HFF-Myc (cell line): Measurements from ENCODE around the gene SERPINB2.

Experiments used
- DNase-seq: peaks from one replicate; pipeline ENCODE4 v3.0.0-alpha.2; 2011; ENCODE audit warnings: low read depth; ENCODE audit errors: extremely low read depth
- H3K4me3 ChIP-seq: replicated peaks from 2 replicates; pipeline ENCODE4 v1.5.1; 2011; ENCODE audit warnings: low read depth, mild to moderate bottlenecking, control low read depth, low read length
- CTCF ChIP-seq: IDR thresholded peaks from 2 replicates; pipeline ENCODE4 v1.5.1; 2012; ENCODE audit warnings: mild to moderate bottlenecking, low read depth, low read length, control low read depth; ENCODE audit errors: missing control alignments

SERPINB2 gene

GRCh38 chr18:63905361-63905760 is 17.9 kb downstream of the SERPINB2 start:
- DNase-seq: no peak
- TF ChIP-seq CTCF: no peak

GRCh38 chr18:63906056-63906455 is 18.6 kb downstream of the SERPINB2 start:
- TF ChIP-seq CTCF: no peak

More at GRCh38 chr18:63905361-63905760, 17.9 kb downstream of the SERPINB2 start:
- H3K4me3 ChIP-seq: no peak overlapping the region

GRCh38 chr18:63907664-63908063 is 20.2 kb downstream of the SERPINB2 start, which contains the start of gene SERPINB10:
Gene SERPINB10 (plus strand): TSS chr18:63907958. CDS start chr18:63915511, 7,553 bp downstream.
- no peak for TF ChIP-seq CTCF
- no peak within 1 kb of the TSS for H3K4me3 ChIP-seq
- no peak for DNase-seq

More at GRCh38 chr18:63906056-63906455, 18.6 kb downstream of the SERPINB2 start:
- no peak overlapping the region for H3K4me3 ChIP-seq
- DNase-seq: no peak

GRCh38 chr18:63908858-63909257 is 21.4 kb downstream of the SERPINB2 start:
- no peak overlapping the region for H3K4me3 ChIP-seq
- TF ChIP-seq CTCF: no peak
- DNase-seq: no peak

GRCh38 chr18:63909870-63910269 is 22.4 kb downstream of the SERPINB2 start:
- TF ChIP-seq CTCF: no peak
- no peak overlapping the region for H3K4me3 ChIP-seq
- DNase-seq: no peak

GRCh38 chr18:63917817-63918216 is 30.3 kb downstream of the SERPINB2 start:
- DNase-seq: no peak
- TF ChIP-seq CTCF: no peak
- H3K4me3 ChIP-seq: no peak overlapping the region

- H3K4me3 ChIP-seq: no peak overlapping the region
- DNase-seq: no peak
- TF ChIP-seq CTCF: no peak
Observed at GRCh38 chr18:63922049-63922448, 34.5 kb downstream of the SERPINB2 start.
